K562 (cell line): Measurements from ENCODE around the gene FAM32A. TPM values are rescaled to one million over a fixed set of nuclear protein-coding genes. Genes with fewer than 3 reads are reported as not detected.

Experiments used
- ATF4 ChIP-seq: fragments of 450-650 bp; formaldehyde crosslinking; IDR thresholded peaks from 2 replicates; pipeline ENCODE4 v1.4.0; 2022; ENCODE audit warnings: mild to moderate bottlenecking, moderate library complexity
- BHLHE40 ChIP-seq: IDR thresholded peaks from 2 replicates; pipeline ENCODE4 v1.6.1; 2011; ENCODE audit warnings: low read length, improper control_type of control experiment
- CCNT2 ChIP-seq: IDR thresholded peaks from 2 replicates; pipeline ENCODE4 v1.6.1; 2011; ENCODE audit warnings: borderline replicate concordance, low read depth, mild to moderate bottlenecking, moderate library complexity, mixed read lengths, low read length; ENCODE audit not compliant: insufficient read length; ENCODE audit errors: extremely low read depth
- DNMT1 ChIP-seq: fragments of 450-650 bp; IDR thresholded peaks from 2 replicates; pipeline ENCODE4 v1.6.1; 2016; ENCODE audit warnings: antibody characterized with exemption, mild to moderate bottlenecking
- FOXM1 ChIP-seq, 2 experiments: fragments of 450-650 bp in 1 of 2; sonication (generic) in 1 of 2; formaldehyde crosslinking in 1 of 2; IDR thresholded peaks; 2 replicates each; pipeline versions ENCODE4 v1.6.1 to v1.9.0; 2017 to 2022; ENCODE audit warnings: low read depth in 2 of 2, mild to moderate bottlenecking in 2 of 2, missing genetic modification reagents in 1 of 2, moderate library complexity in 1 of 2
- IRF9 ChIP-seq: fragments of 450-650 bp; IDR thresholded peaks from 2 replicates; pipeline ENCODE4 v1.6.1; 2016; ENCODE audit warnings: missing biosample characterization, missing genetic modification characterization
- NEUROD1 ChIP-seq: fragments of 150-350 bp; IDR thresholded peaks from 2 replicates; pipeline ENCODE4 v1.6.1; 2014; ENCODE audit warnings: borderline replicate concordance, low read length, low read depth; ENCODE audit not compliant: partially characterized antibody
- NR2C1 ChIP-seq, 2 experiments: fragments of 450-650 bp; IDR thresholded peaks; 2 replicates each; pipeline ENCODE4 v1.6.1; 2017; ENCODE audit warnings: mild to moderate bottlenecking in 2 of 2, antibody characterized with exemption in 1 of 2, inconsistent platforms in 1 of 2, missing compliant biosample characterization in 1 of 2, missing genetic modification characterization in 1 of 2
- NR2C2 ChIP-seq, 2 experiments: fragments of 200-800 bp in 1 of 2; sonication (Bioruptor generic) in 1 of 2; sonication (generic) in 1 of 2; formaldehyde crosslinking in 1 of 2; IDR thresholded peaks; 2 replicates each; pipeline versions ENCODE4 v1.6.1 to v1.8.0; 2016 to 2022; ENCODE audit warnings: mild to moderate bottlenecking in 1 of 2, missing compliant biosample characterization in 1 of 2, missing genetic modification characterization in 1 of 2, missing genetic modification reagents in 1 of 2
- PML ChIP-seq: IDR thresholded peaks from 2 replicates; pipeline ENCODE4 v1.6.1; 2012; ENCODE audit warnings: low read length, inconsistent platforms
- RBM15 ChIP-seq: fragments of 200-400 bp; formaldehyde crosslinking; IDR thresholded peaks from 2 replicates; pipeline ENCODE4 v1.6.1; 2018; ENCODE audit warnings: mild to moderate bottlenecking, low read length, moderate library complexity; ENCODE audit not compliant: insufficient read depth
- SUPT5H ChIP-seq: fragments of 450-650 bp; IDR thresholded peaks from 2 replicates; pipeline ENCODE4 v1.6.1; 2016
- TOE1 ChIP-seq, 2 experiments: fragments of 450-650 bp in 1 of 2; sonication (generic) in 1 of 2; formaldehyde crosslinking in 1 of 2; IDR thresholded peaks; 2 replicates each; pipeline versions ENCODE4 v1.7.1 to v1.8.0; 2016 to 2022; ENCODE audit warnings: borderline replicate concordance in 2 of 2, mild to moderate bottlenecking in 2 of 2, antibody characterized with exemption in 1 of 2, inconsistent platforms in 1 of 2, low read depth in 1 of 2, missing genetic modification reagents in 1 of 2, moderate library complexity in 1 of 2
- XRCC5 ChIP-seq: fragments of 200-400 bp; formaldehyde crosslinking; IDR thresholded peaks from 2 replicates; pipeline ENCODE4 v1.6.1; 2017; ENCODE audit warnings: low read depth, mild to moderate bottlenecking, low read length
- YBX1 ChIP-seq: fragments of 450-650 bp; IDR thresholded peaks from 2 replicates; pipeline ENCODE4 v1.7.1; 2016; ENCODE audit warnings: mild to moderate bottlenecking
- ZBTB8A ChIP-seq: fragments of 450-650 bp; IDR thresholded peaks from 2 replicates; pipeline ENCODE4 v1.6.1; 2018; ENCODE audit warnings: mild to moderate bottlenecking, moderate library complexity; ENCODE audit not compliant: partially characterized antibody
- ZNF197 ChIP-seq: fragments of 200-800 bp; sonication (Bioruptor generic); IDR thresholded peaks from 2 replicates; pipeline ENCODE4 v1.6.1; 2016; ENCODE audit warnings: low read depth, missing genetic modification characterization, missing compliant biosample characterization
- ZNF217 ChIP-seq: sonication (generic); formaldehyde crosslinking; IDR thresholded peaks from 2 replicates; pipeline ENCODE4 v1.8.0; 2022; ENCODE audit warnings: mild to moderate bottlenecking, missing genetic modification reagents
- ZNF507 ChIP-seq: conservative IDR thresholded peaks from 2 replicates; pipeline ENCODE4 v1.6.1; 2017; ENCODE audit warnings: missing genetic modification characterization, missing compliant biosample characterization
- ZNF639 ChIP-seq, 2 experiments: fragments of 200-800 bp in 1 of 2; sonication (Bioruptor generic) in 1 of 2; sonication (generic) in 1 of 2; formaldehyde crosslinking in 1 of 2; IDR thresholded peaks in 1 of 2; conservative IDR thresholded peaks in 1 of 2; 2 replicates each; pipeline versions ENCODE4 v1.5.0 to v1.6.1; 2016 to 2020; ENCODE audit warnings: missing compliant biosample characterization in 1 of 2, missing genetic modification characterization in 1 of 2, missing genetic modification reagents in 1 of 2
- ZNF655 ChIP-seq: fragments of 250-450 bp; sonication (Bioruptor Pico); IDR thresholded peaks from 2 replicates; pipeline ENCODE4 v1.5.0; 2021
- ZNF778 ChIP-seq: fragments of 450-650 bp; formaldehyde crosslinking; IDR thresholded peaks from 2 replicates; pipeline ENCODE4 v1.4.0; 2020; ENCODE audit warnings: mild to moderate bottlenecking, moderate library complexity
- polyA plus RNA-seq, 8 experiments: library from polyadenylated mRNA; depleted of rRNA in 4 of 8; stranded (reverse) in 5 of 8; unstranded in 3 of 8; fragments of >200 nt; fragmentation: Nextera tagmentation in 2 of 8; fragmentation: Illumina TruSeq in 1 of 8; extraction: Ambion mirVana in 2 of 8; extraction: Trizol in 1 of 8; gene quantifications; 2 replicates each; pipeline versions ENCODE4 v1.2.1 to v1.2.3, GENCODE V29; 2011 to 2014; ENCODE audit warnings: inconsistent platforms in 1 of 8, missing spikeins in 1 of 8
- total RNA-seq, 7 experiments: library from RNA; depleted of rRNA in 6 of 7; stranded (reverse); fragments of >200 nt in 6 of 7; fragmentation: Illumina TruSeq in 2 of 7; extraction: Trizol in 2 of 7; gene quantifications; 2 replicates each; pipeline versions ENCODE4 v1.2.1 to v1.2.3, GENCODE V29; 2011 to 2021; ENCODE audit warnings: low replicate concordance in 1 of 7

The FAM32A gene
- total and polyA plus RNA-seq, 9 of the 15 experiments (the other 6 are each of a cell fraction or from before 2014, with no cell fraction given) = 30.7 to 96.7 (median 73.7) TPM

- no peak for TF ChIP-seq IRF9 (tag)
- no peak for TF ChIP-seq ZNF655 (CRISPR knock-in tag)
- TF ChIP-seq ATF4 (CRISPR knock-in tag) = no peak
- no peak for TF ChIP-seq YBX1
- no peak for TF ChIP-seq CCNT2
- TF ChIP-seq ZNF639 (CRISPR knock-in tag; conservative IDR thresholded peaks at IDR 0.05 in 1 of 2, IDR thresholded peaks at IDR 0.05 in 1 of 2) = peak; percentile 32 to 47; a peak in 1 of 4 replicates
- peak; percentile 82 for TF ChIP-seq SUPT5H
- TF ChIP-seq ZNF507 = no peak
- no peak for TF ChIP-seq NR2C1 (IDR thresholded peaks at IDR 0.05)
- peak; percentile 62 for TF ChIP-seq NR2C1 (tag; IDR thresholded peaks at IDR 0.05)
- TF ChIP-seq ZBTB8A = no peak
- peak; percentile 44; the same call in 1 of the 2 replicates for TF ChIP-seq PML
- no peak for TF ChIP-seq ZNF778 (CRISPR knock-in tag)
- no peak for TF ChIP-seq RBM15
- TF ChIP-seq NEUROD1 = no peak
- no peak for TF ChIP-seq XRCC5
- no peak for TF ChIP-seq ZNF217 (CRISPR knock-in tag)
- no peak for TF ChIP-seq BHLHE40
- TF ChIP-seq ZNF197 (CRISPR knock-in tag) = no peak
- TF ChIP-seq FOXM1 (IDR thresholded peaks at IDR 0.05; ENCODE audit: low read depth) = no peak
- TF ChIP-seq FOXM1 (CRISPR knock-in tag; IDR thresholded peaks at IDR 0.05; ENCODE audit: low read depth) = no peak
- no peak for TF ChIP-seq TOE1 (IDR thresholded peaks at IDR 0.05; ENCODE audit: borderline replicate concordance)
- TF ChIP-seq TOE1 (CRISPR knock-in tag; IDR thresholded peaks at IDR 0.05; ENCODE audit: borderline replicate concordance, low read depth) = no peak
- no peak for TF ChIP-seq NR2C2 (CRISPR knock-in tag; IDR thresholded peaks at IDR 0.05)
- peak; percentile 83 for TF ChIP-seq NR2C2 (tag; IDR thresholded peaks at IDR 0.05)
- no peak for TF ChIP-seq DNMT1
Measured at GRCh38 chr19:16185123-16185767, at the start of gene FAM32A (continued).
